GM12891 (cell line): ENCODE measurements around the gene CD300C.

Experiments used
- PAX5 ChIP-seq: IDR thresholded peaks from 2 replicates; pipeline ENCODE4 v1.6.1; 2011; ENCODE audit warnings: low read length, moderate library complexity, mild to moderate bottlenecking; ENCODE audit not compliant: insufficient read depth, severe bottlenecking
- POLR2A ChIP-seq: IDR thresholded peaks from 2 replicates; pipeline ENCODE4 v1.6.1; 2011; ENCODE audit warnings: low read depth, low read length, control low read depth
- POLR2AphosphoS5 ChIP-seq: IDR thresholded peaks from 2 replicates; pipeline ENCODE4 v1.6.1; 2011; ENCODE audit warnings: low read depth, low read length, control low read depth
- POU2F2 ChIP-seq: IDR thresholded peaks from 2 replicates; pipeline ENCODE4 v1.6.1; 2011; ENCODE audit warnings: low read depth, mild to moderate bottlenecking, control low read depth, low read length, moderate library complexity
- SPI1 ChIP-seq: IDR thresholded peaks from 2 replicates; pipeline ENCODE4 v1.6.1; 2011; ENCODE audit warnings: low read depth, low read length, control low read depth
- TAF1 ChIP-seq: IDR thresholded peaks from 2 replicates; pipeline ENCODE4 v1.6.1; 2011; ENCODE audit warnings: low read depth, low read length, control low read depth

GRCh38 chr17:74595037-74595750 lies 49.3 kb upstream of the CD300C start:
- TF ChIP-seq POLR2A: no peak
- no peak for TF ChIP-seq POLR2AphosphoS5
- no peak for TF ChIP-seq TAF1
- no peak for TF ChIP-seq POU2F2
- no peak for TF ChIP-seq PAX5
- TF ChIP-seq SPI1: no peak
